SK-N-MC (cell line): ENCODE results near the gene PES1.

ENCODE experiments used
- EZH2 ChIP-seq: fragments of 200-600 bp; sonication (generic); IDR thresholded peaks from one replicate; pipeline ENCODE4 v1.6.1; 2017; ENCODE audit warnings: antibody characterized with exemption
- FOXP2 ChIP-seq: optimal IDR thresholded peaks from 2 replicates; pipeline ENCODE3; 2011; ENCODE audit warnings: mild to moderate bottlenecking, moderate library complexity; ENCODE audit not compliant: insufficient read depth; ENCODE audit errors: extremely low read length, control extremely low read depth
- POLR2AphosphoS5 ChIP-seq: IDR thresholded peaks from 2 replicates; pipeline ENCODE4 v1.6.1; 2012; ENCODE audit warnings: mild to moderate bottlenecking, low read depth, low read length, borderline replicate concordance

DNA sequence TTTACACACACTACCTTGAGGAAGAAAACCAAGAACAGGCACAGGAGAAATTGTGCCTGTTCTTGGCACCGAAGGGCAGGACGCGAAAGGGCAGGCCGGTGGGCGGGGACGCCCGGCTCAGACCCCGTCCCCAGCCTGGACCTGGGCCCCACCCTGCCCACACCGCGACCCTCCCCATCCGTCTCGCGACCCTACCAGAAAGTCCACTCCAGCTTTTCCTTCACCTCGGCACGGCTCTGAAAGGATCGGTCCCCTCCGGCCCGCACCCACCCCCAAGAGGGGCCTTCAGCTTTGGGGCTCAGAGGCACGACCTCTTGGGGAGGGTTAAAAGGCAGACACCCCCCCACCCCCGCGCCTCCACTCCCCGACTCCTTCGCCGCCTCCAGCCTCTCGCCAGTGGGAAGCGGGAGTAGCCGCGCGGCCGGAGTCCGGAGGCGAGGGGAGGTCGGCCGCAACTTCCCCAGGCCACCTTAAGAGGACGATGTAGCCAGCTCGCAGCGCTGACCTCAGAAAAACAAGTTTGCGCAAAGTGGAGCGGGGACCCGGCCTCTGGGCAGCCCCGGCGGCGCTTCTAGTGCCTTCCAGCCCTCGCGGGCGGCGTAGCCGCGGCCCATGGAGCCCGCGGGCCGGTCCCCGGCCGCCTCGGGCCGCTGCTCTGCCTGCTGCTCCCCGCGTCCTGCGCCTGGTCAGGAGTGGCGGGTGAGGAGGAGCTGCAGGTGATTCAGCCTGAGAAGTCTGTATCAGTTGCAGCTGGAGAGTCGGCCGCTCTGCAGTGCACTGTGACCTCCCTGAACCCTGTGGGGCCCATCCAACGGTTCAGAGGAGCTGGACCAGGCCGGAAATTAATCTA is 49.5 kb downstream of the PES1 start:
- TF ChIP-seq POLR2AphosphoS5 = no peak
- TF ChIP-seq EZH2 = peak; percentile 68
- no peak for TF ChIP-seq FOXP2
